HL-60 (cell line): ENCODE measurements around the gene C14orf180.

Experiments used
- POLR2AphosphoS5 ChIP-seq: IDR thresholded peaks from 2 replicates; pipeline ENCODE4 v1.6.1; 2012; ENCODE audit warnings: low read depth
- REST ChIP-seq: IDR thresholded peaks from 2 replicates; pipeline ENCODE4 v1.6.1; 2012; ENCODE audit warnings: low read depth; ENCODE audit not compliant: insufficient replicate concordance
- TF ChIP-seq, protein P1 (sequence below): IDR thresholded peaks from one replicate; pipeline ENCODE4 v1.5.1; 2011; ENCODE audit warnings: low read length, control low read depth, inconsistent platforms; ENCODE audit not compliant: insufficient read depth

DNA sequence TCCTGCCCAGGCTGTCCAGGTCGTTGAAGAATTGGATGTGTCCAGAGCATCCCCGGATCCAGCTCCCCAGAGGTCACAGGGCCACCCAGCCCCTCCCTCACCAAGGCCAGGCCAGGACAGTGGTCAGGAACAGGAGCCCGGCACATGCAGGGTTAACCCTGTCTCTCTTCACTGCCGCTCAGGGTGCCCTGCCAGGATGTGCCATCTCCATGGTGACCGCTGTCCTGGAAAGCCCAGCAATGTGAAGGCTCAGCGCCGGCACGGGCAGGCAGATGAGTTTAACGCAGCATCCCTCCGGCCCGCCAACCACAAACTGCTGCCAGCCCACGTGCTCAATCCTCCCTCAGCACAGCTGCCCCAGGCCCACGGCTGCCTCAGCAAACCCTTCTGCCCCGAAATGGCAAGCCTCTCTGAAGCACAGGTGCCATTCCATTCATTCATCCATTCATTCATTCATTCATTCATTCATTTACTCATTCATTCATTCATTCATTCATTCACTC lies 20.6 kb downstream of the C14orf180 start:
- TF ChIP-seq, protein P1, sequence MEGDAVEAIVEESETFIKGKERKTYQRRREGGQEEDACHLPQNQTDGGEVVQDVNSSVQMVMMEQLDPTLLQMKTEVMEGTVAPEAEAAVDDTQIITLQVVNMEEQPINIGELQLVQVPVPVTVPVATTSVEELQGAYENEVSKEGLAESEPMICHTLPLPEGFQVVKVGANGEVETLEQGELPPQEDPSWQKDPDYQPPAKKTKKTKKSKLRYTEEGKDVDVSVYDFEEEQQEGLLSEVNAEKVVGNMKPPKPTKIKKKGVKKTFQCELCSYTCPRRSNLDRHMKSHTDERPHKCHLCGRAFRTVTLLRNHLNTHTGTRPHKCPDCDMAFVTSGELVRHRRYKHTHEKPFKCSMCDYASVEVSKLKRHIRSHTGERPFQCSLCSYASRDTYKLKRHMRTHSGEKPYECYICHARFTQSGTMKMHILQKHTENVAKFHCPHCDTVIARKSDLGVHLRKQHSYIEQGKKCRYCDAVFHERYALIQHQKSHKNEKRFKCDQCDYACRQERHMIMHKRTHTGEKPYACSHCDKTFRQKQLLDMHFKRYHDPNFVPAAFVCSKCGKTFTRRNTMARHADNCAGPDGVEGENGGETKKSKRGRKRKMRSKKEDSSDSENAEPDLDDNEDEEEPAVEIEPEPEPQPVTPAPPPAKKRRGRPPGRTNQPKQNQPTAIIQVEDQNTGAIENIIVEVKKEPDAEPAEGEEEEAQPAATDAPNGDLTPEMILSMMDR: no peak
- no peak for TF ChIP-seq REST
- TF ChIP-seq POLR2AphosphoS5: no peak
